Endothelial cell of umbilical vein (primary cell): Measurements from ENCODE around the gene PLPPR3. TPM values are rescaled to one million over a fixed set of nuclear protein-coding genes. Genes with fewer than 3 reads are reported as not detected.

ENCODE experiments used
- BruUV-seq: library from RNA; stranded (reverse); fragments of 400-500 nt; replicated peaks from 2 replicates; lab custom pipeline; 2021; lab: Mats Ljungman, UMichigan
- CTCF ChIA-PET: fragments of 300-600, 350-600 bp; sonication (Branson Sonifier 250); formaldehyde crosslinking; loops from one replicate; lab custom pipeline; 2021; ENCODE audit warnings: antibody characterized with exemption, inconsistent platforms; lab: Charles Lee
- POLR2A ChIA-PET: fragments of 300-600, 350-600 bp; sonication (Branson Sonifier 250); formaldehyde crosslinking; loops from one replicate; lab custom pipeline; 2021; ENCODE audit warnings: antibody characterized with exemption, inconsistent platforms; lab: Charles Lee
- DNase-seq: peaks from one replicate; pipeline ENCODE4 v3.0.0-alpha.2; 2011; ENCODE audit warnings: low read depth, low spot score
- FAIRE-seq: peaks from 2 replicates; lab custom pipeline; 2011; peaks lifted over from hg19 to GRCh38; lab: Jason Lieb, UNC
- H2AFZ ChIP-seq: 2 replicates; pipeline ENCODE4 v1.6.0; 2012; ENCODE audit warnings: low read depth, low read length, control low read depth, inconsistent platforms
- H3K27ac ChIP-seq: 2 replicates; pipeline ENCODE4 v1.5.1; 2011; ENCODE audit warnings: low read depth, mild to moderate bottlenecking, control low read depth, low read length, moderate library complexity; ENCODE audit not compliant: insufficient read depth
- H3K27me3 ChIP-seq, 2 experiments: 2 replicates each; pipeline versions ENCODE4 v1.6.0 to v1.6.1; 2011; ENCODE audit warnings: low read length in 2 of 2, mixed read lengths in 1 of 2; ENCODE audit not compliant: control insufficient read depth in 2 of 2, insufficient read depth in 2 of 2
- H3K36me3 ChIP-seq, 2 experiments: 2 replicates in 1 of 2; 3 replicates in 1 of 2; pipeline ENCODE4 v1.5.1; 2011; ENCODE audit warnings: low read length in 2 of 2, mild to moderate bottlenecking in 1 of 2, moderate library complexity in 1 of 2; ENCODE audit not compliant: control insufficient read depth in 2 of 2, insufficient read depth in 2 of 2; ENCODE audit errors: extremely low read depth in 1 of 2
- H3K4me1 ChIP-seq: 3 replicates; pipeline ENCODE4 v1.5.1; 2011; ENCODE audit warnings: mild to moderate bottlenecking, low read length; ENCODE audit not compliant: control insufficient read depth, insufficient read depth; ENCODE audit errors: extremely low read depth
- H3K4me2 ChIP-seq: 2 replicates; pipeline ENCODE4 v1.6.1; 2011; ENCODE audit warnings: low read length, control low read depth, mixed read lengths; ENCODE audit not compliant: insufficient read depth
- H3K4me3 ChIP-seq, 3 experiments: fragments of 200-600 bp in 1 of 3; sonication (generic), shearing (Covaris generic) in 1 of 3; replicated peaks in 1 of 3; 2 replicates each; pipeline ENCODE4 v1.5.1; 2011 to 2016; ENCODE audit warnings: control low read depth in 3 of 3, low read length in 3 of 3, mild to moderate bottlenecking in 2 of 3, inconsistent platforms in 1 of 3, low read depth in 1 of 3, moderate library complexity in 1 of 3; ENCODE audit not compliant: insufficient read depth in 1 of 3
- H3K79me2 ChIP-seq: 2 replicates; pipeline ENCODE4 v1.6.0; 2012; ENCODE audit warnings: low read length, inconsistent platforms; ENCODE audit not compliant: control insufficient read depth, insufficient read depth
- H3K9ac ChIP-seq: replicated peaks from 2 replicates; pipeline ENCODE3; 2011; ENCODE audit warnings: low read length, control low read depth; ENCODE audit not compliant: insufficient read depth; ENCODE audit errors: extremely low read depth
- H3K9me1 ChIP-seq: replicated peaks from 3 replicates; pipeline ENCODE4 v1.6.0; 2011; ENCODE audit warnings: mild to moderate bottlenecking, low read length; ENCODE audit not compliant: control insufficient read depth, insufficient read depth; ENCODE audit errors: extremely low read depth
- H3K9me3 ChIP-seq: replicated peaks from 2 replicates; pipeline ENCODE4 v1.5.1; 2012; ENCODE audit warnings: low read length, inconsistent platforms; ENCODE audit not compliant: control insufficient read depth, insufficient read depth
- H4K20me1 ChIP-seq: replicated peaks from 2 replicates; pipeline ENCODE3; 2011; ENCODE audit warnings: mild to moderate bottlenecking, low read length; ENCODE audit not compliant: control insufficient read depth, insufficient read depth; ENCODE audit errors: extremely low read depth
- JUN ChIP-seq: IDR thresholded peaks from 2 replicates; pipeline ENCODE4 v1.6.1; 2011; ENCODE audit warnings: borderline replicate concordance, low read depth; ENCODE audit not compliant: insufficient read length, insufficient read depth
- MYC ChIP-seq: IDR thresholded peaks from one replicate; pipeline ENCODE4 v1.6.1; 2011; ENCODE audit warnings: mild to moderate bottlenecking, low read depth, low read length
- POLR2A ChIP-seq: IDR thresholded peaks from 2 replicates; pipeline ENCODE4 v1.6.1; 2012; ENCODE audit warnings: low read depth, mild to moderate bottlenecking, control low read depth, low read length
- POLR2AphosphoS5 ChIP-seq: IDR thresholded peaks from 2 replicates; pipeline ENCODE4 v1.6.1; 2012; ENCODE audit warnings: low read depth, mild to moderate bottlenecking, control low read depth, low read length, moderate library complexity; ENCODE audit not compliant: insufficient read depth
- dilution Hi-C: fragments of 300-500 bp; cut with MboI; formaldehyde crosslinking; loops from one replicate; pipeline ENCODE4 v1.15.0; 2019; ENCODE audit warnings: low sequenced_read_pairs; ENCODE audit not compliant: extremely low pct_ligation_motif_present
- intact Hi-C: fragments of 100-400 bp; cut with micrococcal nuclease; formaldehyde crosslinking; loops from one replicate; pipeline ENCODE4 v1.10.0; 2022
- polyA plus RNA-seq, 4 experiments: library from polyadenylated mRNA; depleted of rRNA in 3 of 4; stranded (reverse) in 3 of 4; unstranded in 1 of 4; fragments of >200 nt; gene quantifications; 2 replicates each; pipeline versions ENCODE4 v1.2.1 to v1.2.3, GENCODE V29; 2011 to 2012; ENCODE audit warnings: missing spikeins in 1 of 4
- total RNA-seq: library from RNA; stranded (reverse); gene quantifications from 2 replicates; pipeline ENCODE4 v1.2.3, GENCODE V29; 2021

PLPPR3 gene
- total and polyA plus RNA-seq, 2 donors (not counting 3 experiments of a cell fraction or from before 2014, with no cell fraction given) = 1.1 to 1.2 TPM

- Histone ChIP-seq H2AFZ (peak overlapping the region; percentile 61), H3K4me2 (peak overlapping the region; percentile 71), H3K4me1 (peaks cover 28% of the 10 kb centered on the region), H3K9ac (peak overlapping the region; percentile 56), H3K4me3 (no peak overlapping the region), H4K20me1 (no peaks in the 10 kb centered on the region), H3K36me3 (no peaks in the 10 kb centered on the region), H3K9me1 (no peaks in the 10 kb centered on the region), H3K9me3 (no peaks in the 10 kb centered on the region), H3K79me2 (peaks cover 1% of the 10 kb centered on the region), H3K27me3 (no peaks in the 10 kb centered on the region), H3K27ac (peak overlapping the region; percentile 80)
- FAIRE-seq = no peak
- ChIA-PET CTCF (interaction anchor here (1.0 to 1.3 kb wide), 2 partner anchors 14 to 20 kb away, joined by 4 to 9 read pairs; no protein-coding TSS in a partner anchor), POLR2A (interaction anchor here (1.0 kb wide), 1 partner anchor 12 kb away, joined by 3 read pairs; no protein-coding TSS in a partner anchor)
- intact Hi-C loops (loop anchor here (1.0 to 10.0 kb wide), 4 partner anchors 7 to 455 kb away; partner anchors contain the start of genes ATP5F1D, MIDN and PTBP1), dilution Hi-C loops (no loop called here)
- TF ChIP-seq JUN (no peak), MYC (no peak)
- DNase-seq = no peak
- BruUV-seq = no TSS peak
Observed at GRCh38 chr19:789701-790060, 32.1 kb downstream of the PLPPR3 start.

GRCh38 chr19:788983-789700 is 32.6 kb downstream of the PLPPR3 start:
- intact Hi-C loops (loop anchor here (1.0 to 2.0 kb wide), 2 partner anchors 8 to 18 kb away; partner anchors contain the start of gene PTBP1), dilution Hi-C loops (no loop called here)
- Histone ChIP-seq H3K4me2 (peak overlapping the region; percentile 71), H3K4me3 (peak overlapping the region in 1 of 3 experiments; percentile 10), H3K27ac (peak overlapping the region; percentile 80), H3K9me3 (no peaks in the 10 kb centered on the region), H3K4me1 (peaks cover 33% of the 10 kb centered on the region), H3K27me3 (no peaks in the 10 kb centered on the region), H3K36me3 (no peaks in the 10 kb centered on the region), H3K79me2 (peaks cover 5% of the 10 kb centered on the region), H3K9me1 (no peaks in the 10 kb centered on the region), H2AFZ (peak overlapping the region; percentile 61), H3K9ac (peak overlapping the region; percentile 56), H4K20me1 (no peaks in the 10 kb centered on the region)
- peak; percentile 69 for DNase-seq
- CTCF ChIA-PET = interaction anchor here (1.0 to 1.3 kb wide), 3 partner anchors 12 to 19 kb away, joined by 3 to 9 read pairs (median 4); no protein-coding TSS in a partner anchor
- BruUV-seq = no TSS peak
- peak; percentile 57 for TF ChIP-seq POLR2AphosphoS5
- no peak for TF ChIP-seq MYC
- TF ChIP-seq POLR2A = peak; percentile 24
- FAIRE-seq = peak; percentile 96
- POLR2A ChIA-PET = interaction anchor here (1.0 kb wide), 1 partner anchor 13 kb away, joined by 3 read pairs; no protein-coding TSS in a partner anchor
